Myocyte (in vitro differentiated cells): ENCODE results near the gene NTM. TPM values are rescaled to one million over a fixed set of nuclear protein-coding genes. Genes with fewer than 3 reads are reported as not detected.
"Not testable (repeated sequence)": the region's sequence is repeated elsewhere in the genome, so short reads cannot be mapped to it uniquely, and the experiment has no call there.

ENCODE experiments used
- DNase-seq: peaks from one replicate; pipeline ENCODE4 v3.0.0-alpha.2; 2012; ENCODE audit warnings: low read depth
- total RNA-seq: library from RNA; depleted of rRNA; stranded (reverse); fragments of >200 nt; gene quantifications from 2 replicates; pipeline ENCODE4 v1.2.3, GENCODE V29; 2014

Gene NTM
- total RNA-seq, 1 donor from 2014 or later, result 41.5 TPM

- peak; percentile 19 for DNase-seq
Observed at GRCh38 chr11:131666006-131666405, 295.6 kb downstream of the NTM start.

GRCh38 chr11:131666617-131667016 lies 296.2 kb downstream of the NTM start:
- DNase-seq, result peak; percentile 31

GRCh38 chr11:131667566-131667965 lies 297.2 kb downstream of the NTM start:
- no peak for DNase-seq

- DNase-seq, result peak; percentile 23
Observed at GRCh38 chr11:131668500-131669400, 298.3 kb downstream of the NTM start.

GRCh38 chr11:131669401-131669780 lies 299.0 kb downstream of the NTM start:
- DNase-seq, result no peak

GRCh38 chr11:131670876-131671275 lies 300.5 kb downstream of the NTM start:
- DNase-seq, result no peak

- DNase-seq, result no peak
Observed at GRCh38 chr11:131671320-131671719, 300.9 kb downstream of the NTM start.

- DNase-seq, result no peak
Observed at GRCh38 chr11:131671734-131672133, 301.3 kb downstream of the NTM start.

- no peak for DNase-seq
Observed at GRCh38 chr11:131672191-131672590, 301.8 kb downstream of the NTM start.

GRCh38 chr11:131674051-131674755 lies 303.8 kb downstream of the NTM start:
- peak; percentile 83 for DNase-seq

GRCh38 chr11:131675121-131675888 lies 304.9 kb downstream of the NTM start:
- peak; percentile 64 for DNase-seq

- no peak for DNase-seq
Observed at GRCh38 chr11:131677828-131678470, 307.5 kb downstream of the NTM start.

- no peak for DNase-seq
Observed at GRCh38 chr11:131678658-131679340, 308.4 kb downstream of the NTM start.

GRCh38 chr11:131680448-131680847 lies 310.0 kb downstream of the NTM start:
- not testable (repeated sequence) for DNase-seq

GRCh38 chr11:131681920-131682319 lies 311.5 kb downstream of the NTM start:
- DNase-seq, result no peak

- no peak for DNase-seq
Observed at GRCh38 chr11:131682373-131683015, 312.1 kb downstream of the NTM start.

- DNase-seq, result no peak
Observed at GRCh38 chr11:131683131-131683530, 312.7 kb downstream of the NTM start.

- no peak for DNase-seq
Observed at GRCh38 chr11:131683666-131684065, 313.3 kb downstream of the NTM start.

- no peak for DNase-seq
Observed at GRCh38 chr11:131684111-131685060, 314.0 kb downstream of the NTM start.
